Renal pelvis (tissue), 4 donors: ENCODE measurements around the gene PLEKHM2. TPM values are rescaled to one million over a fixed set of nuclear protein-coding genes. Genes with fewer than 3 reads are reported as not detected.

Experiments
- DNase-seq: peaks from one replicate; pipeline ENCODE4 v3.0.0-alpha.2; 2013
- polyA plus RNA-seq, 3 donors: library from polyadenylated mRNA; unstranded; fragments of 120-200 nt; gene quantifications; one replicate each; pipeline ENCODE4 v1.2.1, GENCODE V29; 2013; ENCODE audit not compliant: insufficient read length in 3 of 3

PLEKHM2 gene
- polyA plus RNA-seq, 3 donors, result 49.5 to 51.4 (median 51.1) TPM

GRCh38 chr1:15669864-15670263, 14.3 kb upstream of the PLEKHM2 start:
- no peak for DNase-seq

GRCh38 chr1:15671430-15671829, 12.7 kb upstream of the PLEKHM2 start:
- DNase-seq, result no peak

- no peak for DNase-seq
Observed at GRCh38 chr1:15674386-15675159, 9.5 kb upstream of the PLEKHM2 start.

- DNase-seq, result no peak
Observed at GRCh38 chr1:15676010-15676409, 8.1 kb upstream of the PLEKHM2 start.

- DNase-seq, result no peak
Observed at GRCh38 chr1:15676688-15677661, 7.1 kb upstream of the PLEKHM2 start.

- DNase-seq, result no peak
Observed at GRCh38 chr1:15678578-15678977, 5.5 kb upstream of the PLEKHM2 start.

GRCh38 chr1:15680131-15680530, 4.0 kb upstream of the PLEKHM2 start:
- no peak for DNase-seq

- DNase-seq, result no peak
Observed at GRCh38 chr1:15680561-15681348, 3.4 kb upstream of the PLEKHM2 start.

- DNase-seq, result no peak
Observed at GRCh38 chr1:15681349-15682292, 2.5 kb upstream of the PLEKHM2 start.

GRCh38 chr1:15682936-15683341, 1.2 kb upstream of the PLEKHM2 start:
- DNase-seq, result no peak

GRCh38 chr1:15683345-15684039, 628 bp upstream of the PLEKHM2 start:
- no peak for DNase-seq

- DNase-seq, result no peak
Observed at GRCh38 chr1:15684468-15685291, 560 bp downstream of the PLEKHM2 start.

GRCh38 chr1:15685820-15686219, 1.7 kb downstream of the PLEKHM2 start:
- DNase-seq, result no peak

GRCh38 chr1:15687446-15687845, 3.3 kb downstream of the PLEKHM2 start:
- no peak for DNase-seq

GRCh38 chr1:15690317-15690716, 6.2 kb downstream of the PLEKHM2 start:
- no peak for DNase-seq

GRCh38 chr1:15691434-15692032, 7.4 kb downstream of the PLEKHM2 start:
- no peak for DNase-seq

- no peak for DNase-seq
Observed at GRCh38 chr1:15692121-15692682, 8.1 kb downstream of the PLEKHM2 start.

GRCh38 chr1:15693371-15693770, 9.3 kb downstream of the PLEKHM2 start:
- DNase-seq, result no peak
